Measurements from ENCODE around the gene ABLIM2. TPM values are rescaled to one million over a fixed set of nuclear protein-coding genes. Genes with fewer than 3 reads are reported as not detected.

Gene ABLIM2
- total and polyA plus RNA-seq, 7 experiments from 2014 or later = 0.22 to 5.8 (median 3.1) TPM

- Mint-ChIP-seq H3K36me3 (no peaks in the 10 kb centered on the region), H3K27me3 (peaks cover 0 to 3% (median 0%) of the 10 kb centered on the region in 5 donors), H3K4me3 (no peak overlapping the region), H3K27ac (no peak overlapping the region), H3K9me3 (no peaks in the 10 kb centered on the region), H3K4me1 (no peaks in the 10 kb centered on the region)
- POLR2A ChIA-PET = no interaction called here
- Histone ChIP-seq H3K36me3 (ENCODE audit: control insufficient read depth in 2 of 3, insufficient read depth in 3 of 3, low read length in 3 of 3) (no peaks in the 10 kb centered on the region), H3K9me3 (ENCODE audit: control insufficient read depth in 2 of 3, low read length in 3 of 3) (no peaks in the 10 kb centered on the region), H3K4me1 (ENCODE audit: control insufficient read depth in 2 of 2, insufficient read depth in 2 of 2, low read length in 2 of 2) (no peaks in the 10 kb centered on the region), H3K27ac (ENCODE audit: low read depth, low read length) (no peak overlapping the region), H3K27me3 (ENCODE audit: control insufficient read depth in 2 of 2, insufficient read depth in 2 of 2, low read length in 2 of 2) (no peaks in the 10 kb centered on the region), H3K4me3 (ENCODE audit: low read length) (no peak overlapping the region)
- CTCF ChIA-PET = no interaction called here
- DNase-seq = no peak
- intact Hi-C loops (cut with micrococcal nuclease) = no loop called here
- no peak for ATAC-seq
These were observed 29.5 kb downstream of the ABLIM2 start for GRCh38 chr4:8129136-8129535.

- no peaks in the 10 kb centered on the region for H3K4me1 Mint-ChIP-seq
- Histone ChIP-seq H3K4me1 (ENCODE audit: control insufficient read depth in 2 of 2, insufficient read depth in 2 of 2, low read length in 2 of 2) (no peaks in the 10 kb centered on the region), H3K4me3 (ENCODE audit: low read length) (no peak overlapping the region), H3K27me3 (ENCODE audit: control insufficient read depth in 2 of 2, insufficient read depth in 2 of 2, low read length in 2 of 2) (no peaks in the 10 kb centered on the region), H3K36me3 (ENCODE audit: control insufficient read depth in 2 of 3, insufficient read depth in 3 of 3, low read length in 3 of 3) (no peaks in the 10 kb centered on the region), H3K27ac (ENCODE audit: low read depth, low read length) (no peak overlapping the region), H3K9me3 (ENCODE audit: control insufficient read depth in 2 of 3, low read length in 3 of 3) (no peaks in the 10 kb centered on the region)
- H3K27ac Mint-ChIP-seq = no peak overlapping the region
- ATAC-seq (no peak), DNase-seq (no peak)
- POLR2A ChIA-PET = no interaction called here
- intact Hi-C loops (cut with micrococcal nuclease) = no loop called here
- no peaks in the 10 kb centered on the region for H3K36me3 Mint-ChIP-seq
- CTCF ChIA-PET = no interaction called here
- H3K27me3 Mint-ChIP-seq = no peaks in the 10 kb centered on the region
- H3K4me3 Mint-ChIP-seq = no peak overlapping the region
- no peaks in the 10 kb centered on the region for H3K9me3 Mint-ChIP-seq
These were observed 30.3 kb downstream of the ABLIM2 start for GRCh38 chr4:8128100-8128856.

- Histone ChIP-seq H3K4me3 (ENCODE audit: low read length) (no peak overlapping the region), H3K4me1 (ENCODE audit: control insufficient read depth in 2 of 2, insufficient read depth in 2 of 2, low read length in 2 of 2) (no peaks in the 10 kb centered on the region), H3K27ac (ENCODE audit: low read depth, low read length) (no peak overlapping the region), H3K27me3 (ENCODE audit: control insufficient read depth in 2 of 2, insufficient read depth in 2 of 2, low read length in 2 of 2) (no peaks in the 10 kb centered on the region), H3K9me3 (ENCODE audit: control insufficient read depth in 2 of 3, low read length in 3 of 3) (no peaks in the 10 kb centered on the region), H3K36me3 (ENCODE audit: control insufficient read depth in 2 of 3, insufficient read depth in 3 of 3, low read length in 3 of 3) (no peaks in the 10 kb centered on the region)
- H3K4me3 Mint-ChIP-seq = no peak overlapping the region
- no peak for ATAC-seq
- H3K36me3 Mint-ChIP-seq = no peaks in the 10 kb centered on the region
- no peaks in the 10 kb centered on the region for H3K27me3 Mint-ChIP-seq
- no peak overlapping the region for H3K27ac Mint-ChIP-seq
- no peaks in the 10 kb centered on the region for H3K9me3 Mint-ChIP-seq
- ChIA-PET CTCF (no interaction called here), POLR2A (no interaction called here)
- intact Hi-C loops (cut with micrococcal nuclease) = no loop called here
- DNase-seq = no peak
- H3K4me1 Mint-ChIP-seq = no peaks in the 10 kb centered on the region
These were observed 31.4 kb downstream of the ABLIM2 start for GRCh38 chr4:8127051-8127826.

- no peaks in the 10 kb centered on the region for H3K27me3 ChIP-seq (ENCODE audit: control insufficient read depth in 2 of 2, insufficient read depth in 2 of 2, low read length in 2 of 2)
- H3K27ac ChIP-seq (ENCODE audit: low read depth, low read length) = no peak overlapping the region
- no peaks in the 10 kb centered on the region for H3K4me1 ChIP-seq (ENCODE audit: control insufficient read depth in 2 of 2, insufficient read depth in 2 of 2, low read length in 2 of 2)
- H3K4me3 ChIP-seq (ENCODE audit: low read length) = no peak overlapping the region
- ChIA-PET POLR2A (no interaction called here), CTCF (interaction anchor here (0.6 kb wide), 1 partner anchor 1881 kb away, joined by 4 read pairs; no protein-coding TSS in a partner anchor)
- H3K27me3 Mint-ChIP-seq = no peaks in the 10 kb centered on the region
- H3K27ac Mint-ChIP-seq = no peak overlapping the region
- DNase-seq = no peak
- H3K36me3 Mint-ChIP-seq = no peaks in the 10 kb centered on the region
- H3K36me3 ChIP-seq (ENCODE audit: control insufficient read depth in 2 of 3, insufficient read depth in 3 of 3, low read length in 3 of 3) = no peaks in the 10 kb centered on the region
- ATAC-seq = no peak
- no peaks in the 10 kb centered on the region for H3K9me3 ChIP-seq (ENCODE audit: control insufficient read depth in 2 of 3, low read length in 3 of 3)
- H3K4me1 Mint-ChIP-seq = no peaks in the 10 kb centered on the region
- intact Hi-C loops (cut with micrococcal nuclease) = no loop called here
- H3K9me3 Mint-ChIP-seq = no peaks in the 10 kb centered on the region
- no peak overlapping the region for H3K4me3 Mint-ChIP-seq
These were observed 32.1 kb downstream of the ABLIM2 start for GRCh38 chr4:8126523-8126922.

- Histone ChIP-seq H3K36me3 (ENCODE audit: control insufficient read depth in 2 of 3, insufficient read depth in 3 of 3, low read length in 3 of 3) (no peaks in the 10 kb centered on the region), H3K27me3 (ENCODE audit: control insufficient read depth in 2 of 2, insufficient read depth in 2 of 2, low read length in 2 of 2) (no peaks in the 10 kb centered on the region), H3K4me3 (ENCODE audit: low read length) (no peak overlapping the region), H3K4me1 (ENCODE audit: control insufficient read depth in 2 of 2, insufficient read depth in 2 of 2, low read length in 2 of 2) (no peaks in the 10 kb centered on the region), H3K9me3 (ENCODE audit: control insufficient read depth in 2 of 3, low read length in 3 of 3) (no peaks in the 10 kb centered on the region), H3K27ac (ENCODE audit: low read depth, low read length) (no peak overlapping the region)
- H3K4me1 Mint-ChIP-seq = no peaks in the 10 kb centered on the region
- no peaks in the 10 kb centered on the region for H3K36me3 Mint-ChIP-seq
- ChIA-PET POLR2A (no interaction called here), CTCF (no interaction called here)
- H3K27ac Mint-ChIP-seq = no peak overlapping the region
- peaks cover 0 to 3% (median 0%) of the 10 kb centered on the region in 5 donors for H3K27me3 Mint-ChIP-seq
- ATAC-seq (no peak), DNase-seq (no peak)
- no peak overlapping the region for H3K4me3 Mint-ChIP-seq
- intact Hi-C loops (cut with micrococcal nuclease) = no loop called here
- no peaks in the 10 kb centered on the region for H3K9me3 Mint-ChIP-seq
These were observed 33.0 kb downstream of the ABLIM2 start for GRCh38 chr4:8125526-8126056.

- Histone ChIP-seq H3K36me3 (ENCODE audit: control insufficient read depth in 2 of 3, insufficient read depth in 3 of 3, low read length in 3 of 3) (no peaks in the 10 kb centered on the region), H3K9me3 (ENCODE audit: control insufficient read depth in 2 of 3, low read length in 3 of 3) (no peaks in the 10 kb centered on the region), H3K4me1 (ENCODE audit: control insufficient read depth in 2 of 2, insufficient read depth in 2 of 2, low read length in 2 of 2) (no peaks in the 10 kb centered on the region), H3K27ac (ENCODE audit: low read depth, low read length) (no peak overlapping the region), H3K4me3 (ENCODE audit: low read length) (no peak overlapping the region), H3K27me3 (ENCODE audit: control insufficient read depth in 2 of 2, insufficient read depth in 2 of 2, low read length in 2 of 2) (no peaks in the 10 kb centered on the region)
- Mint-ChIP-seq H3K36me3 (no peaks in the 10 kb centered on the region), H3K4me3 (no peak overlapping the region), H3K9me3 (no peaks in the 10 kb centered on the region), H3K27me3 (peaks cover 0 to 4% (median 0%) of the 10 kb centered on the region in 5 donors), H3K4me1 (no peaks in the 10 kb centered on the region), H3K27ac (no peak overlapping the region)
- intact Hi-C loops (cut with micrococcal nuclease) = no loop called here
- ChIA-PET POLR2A (no interaction called here), CTCF (no interaction called here)
- ATAC-seq = no peak
- no peak for DNase-seq
These were observed 34.7 kb downstream of the ABLIM2 start for GRCh38 chr4:8123870-8124269.
